Activated CD8-positive, alpha-beta memory T cell treated with anti-CD3 and anti-CD28 coated beads, Interleukin-2, amount 50 U/mL, for 24 hours (primary cell): ENCODE data around the gene KEAP1.
A peak's percentile ranks its signal among the peaks of the same experiment; 100 is the strongest.
"Not testable (repeated sequence)": the region's sequence is repeated elsewhere in the genome, so short reads cannot be mapped to it uniquely, and the experiment has no call there.

Experiments
- DNase-seq: peaks from one replicate; pipeline ENCODE4 v3.0.0-alpha.2; 2020; ENCODE audit errors: extremely low read depth

Gene KEAP1

GRCh38 chr19:10497371-10497770, 5.8 kb downstream of the KEAP1 start:
- DNase-seq, result no peak

GRCh38 chr19:10491472-10492047, 11.6 kb downstream of the KEAP1 start:
- DNase-seq, result no peak

- DNase-seq, result no peak
These were observed 16.6 kb downstream of the KEAP1 start for GRCh38 chr19:10486551-10486950.

DNA sequence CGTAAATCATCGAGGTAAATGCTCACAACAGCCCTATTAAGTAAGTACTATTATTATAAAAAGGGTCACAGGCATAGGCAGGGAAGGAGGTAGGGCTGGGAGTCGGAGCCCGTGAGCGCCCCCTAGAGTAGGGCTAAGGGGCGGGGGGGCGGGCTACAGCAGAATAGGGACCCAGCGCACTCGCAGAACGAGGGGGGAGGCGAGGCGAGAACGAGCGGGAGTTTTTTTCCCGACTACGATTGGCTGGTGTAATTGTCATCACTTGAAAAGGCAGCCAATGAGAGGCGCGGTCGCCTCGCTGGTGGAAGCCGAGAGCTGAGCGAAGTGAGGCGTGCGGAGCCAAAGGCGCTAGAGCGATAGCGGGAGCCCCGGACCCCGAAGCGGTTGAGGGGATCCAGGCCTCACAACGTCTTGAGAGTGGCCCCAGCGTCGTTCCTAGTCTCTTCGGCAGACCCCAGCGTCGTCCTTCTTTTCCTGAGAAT, 24.2 kb downstream of the KEAP1 start:
- peak; percentile 72 for DNase-seq

GRCh38 chr19:10478476-10478875, 24.7 kb downstream of the KEAP1 start:
- DNase-seq, result no peak

DNA sequence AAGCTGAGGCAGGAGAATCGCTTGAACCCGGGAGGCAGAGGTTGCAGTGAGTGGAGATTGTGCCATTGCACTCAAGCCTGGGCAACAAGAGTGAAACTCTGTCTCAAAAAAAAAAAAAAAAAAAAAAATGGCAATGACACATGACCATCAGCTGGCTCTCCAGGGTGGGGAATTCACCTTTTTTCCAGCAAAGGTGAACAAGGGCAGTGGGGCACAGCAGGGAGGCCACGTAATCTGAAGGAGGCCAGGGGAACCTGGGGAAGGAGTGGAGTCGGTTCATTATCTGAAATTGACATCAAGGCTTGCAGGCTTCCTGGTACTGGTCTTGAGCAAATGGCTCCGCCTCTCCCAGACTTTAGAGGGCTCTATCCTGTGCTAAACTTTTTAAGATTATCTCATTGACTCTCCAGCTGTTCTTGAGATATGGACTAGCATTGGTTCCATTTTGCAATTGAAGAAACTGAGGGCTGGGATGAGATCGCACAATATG, 28.1 kb downstream of the KEAP1 start:
- no peak for DNase-seq

GRCh38 chr19:10473192-10473591, 30.0 kb downstream of the KEAP1 start:
- DNase-seq, result no peak

DNA sequence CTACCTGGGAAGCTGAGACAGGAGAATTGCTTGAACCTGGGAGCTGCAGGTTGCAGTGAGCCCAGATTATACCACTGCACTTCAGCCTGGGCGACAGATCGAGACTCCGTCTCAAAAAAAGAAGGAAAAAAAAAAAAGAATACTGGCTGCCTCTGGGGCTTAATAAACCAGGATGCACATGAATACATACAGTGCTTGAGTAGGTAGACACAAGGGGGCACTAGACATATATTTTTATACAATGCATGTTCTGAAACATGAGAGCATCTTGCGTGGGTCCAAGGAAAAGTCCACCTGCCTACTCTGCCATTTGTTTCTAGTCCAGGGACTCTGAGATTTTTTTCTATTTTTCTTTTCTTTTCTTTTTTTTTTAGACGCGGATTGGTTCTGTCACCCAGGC, 31.2 kb downstream of the KEAP1 start:
- no peak for DNase-seq

- DNase-seq, result no peak
These were observed 35.0 kb downstream of the KEAP1 start for GRCh38 chr19:10468133-10468532.

DNA sequence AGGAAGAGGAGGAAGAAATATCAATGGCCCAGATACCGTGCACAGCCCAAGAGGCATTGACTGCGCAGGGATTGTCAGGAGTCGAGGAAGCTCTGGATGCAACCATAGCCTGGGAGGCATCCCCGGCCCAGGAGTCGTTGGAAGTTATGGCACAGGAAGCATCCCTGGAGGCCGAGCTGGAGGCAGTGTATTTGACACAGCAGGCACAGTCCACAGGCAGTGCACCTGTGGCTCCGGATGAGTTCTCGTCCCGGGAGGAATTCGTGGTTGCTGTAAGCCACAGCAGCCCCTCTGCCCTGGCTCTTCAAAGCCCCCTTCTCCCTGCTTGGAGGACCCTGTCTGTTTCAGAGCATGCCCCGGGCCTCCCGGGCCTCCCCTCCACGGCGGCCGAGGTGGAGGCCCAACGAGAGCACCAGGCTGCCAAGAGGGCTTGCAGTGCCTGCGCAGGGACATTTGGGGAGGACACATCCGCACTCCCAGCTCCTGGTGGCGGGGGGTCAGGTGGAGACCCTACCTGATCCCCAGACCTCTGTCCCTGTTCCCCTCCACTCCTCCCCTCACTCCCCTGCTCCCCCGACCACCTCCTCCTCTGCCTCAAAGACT, 36.0 kb downstream of the KEAP1 start:
- no peak for DNase-seq

- no peak for DNase-seq
These were observed 38.7 kb downstream of the KEAP1 start for GRCh38 chr19:10464456-10464855.

DNA sequence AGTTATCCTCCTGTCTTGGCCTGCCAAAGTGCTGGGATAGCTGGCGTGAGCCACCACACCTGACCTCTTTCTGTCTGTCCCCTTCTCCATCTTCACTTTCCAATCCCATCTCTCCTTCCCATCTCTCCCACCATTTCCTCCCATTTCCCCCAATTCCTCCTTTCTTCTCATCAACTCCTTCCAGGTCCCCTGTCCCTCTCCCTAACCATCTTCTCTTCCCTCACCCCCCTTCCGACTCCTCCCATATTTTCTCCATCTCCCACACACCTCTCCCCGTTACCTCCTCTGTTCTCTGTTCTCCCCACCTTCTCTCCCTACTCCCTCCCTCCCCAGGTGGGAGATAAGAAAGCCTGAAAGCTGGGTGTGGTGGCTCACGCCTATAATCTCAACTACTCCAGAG, 40.6 kb downstream of the KEAP1 start:
- no peak for DNase-seq

GRCh38 chr19:10462042-10462441, 41.1 kb downstream of the KEAP1 start:
- DNase-seq, result not testable (repeated sequence)

DNA sequence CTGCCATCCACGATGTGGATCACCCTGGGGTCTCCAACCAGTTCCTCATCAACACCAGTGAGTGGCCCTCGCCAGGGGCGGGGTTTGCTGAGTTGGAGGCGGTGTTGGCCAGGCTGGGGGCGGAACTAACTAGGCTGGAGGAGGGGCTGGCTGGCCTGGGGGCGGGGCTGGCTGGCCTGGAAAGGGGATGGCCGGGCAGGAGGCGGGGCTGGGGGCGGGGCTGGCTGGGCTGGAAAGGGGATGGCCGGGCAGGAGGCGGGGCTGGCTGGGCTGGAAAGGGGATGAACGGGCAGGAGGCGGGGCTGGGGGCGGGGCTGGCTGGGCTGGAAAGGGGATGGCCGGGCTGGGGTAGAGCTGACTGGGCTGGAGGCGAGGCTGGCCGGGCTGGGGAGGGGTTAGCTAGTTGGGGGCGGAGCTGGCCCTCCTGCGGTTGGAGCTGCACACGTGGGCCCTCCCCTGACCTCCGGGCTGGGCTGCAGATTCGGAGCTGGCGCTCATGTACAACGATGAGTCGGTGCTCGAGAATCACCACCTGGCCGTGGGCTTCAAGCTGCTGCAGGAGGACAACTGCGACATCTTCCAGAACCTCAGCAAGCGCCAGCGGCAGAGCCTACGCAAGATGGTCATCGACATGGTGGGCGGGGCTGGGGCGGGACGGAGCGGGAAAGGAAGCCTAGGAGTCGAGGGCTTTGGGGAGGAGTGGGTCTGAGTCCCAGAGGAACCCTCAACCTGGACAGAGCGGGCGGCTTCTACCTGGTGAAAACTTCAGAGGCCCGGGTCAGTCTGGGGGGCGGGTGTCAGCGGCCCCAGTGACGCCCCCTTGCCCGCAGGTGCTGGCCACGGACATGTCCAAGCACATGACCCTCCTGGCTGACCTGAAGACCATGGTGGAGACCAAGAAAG, 41.9 kb downstream of the KEAP1 start:
- peak; percentile 51 for DNase-seq

DNA sequence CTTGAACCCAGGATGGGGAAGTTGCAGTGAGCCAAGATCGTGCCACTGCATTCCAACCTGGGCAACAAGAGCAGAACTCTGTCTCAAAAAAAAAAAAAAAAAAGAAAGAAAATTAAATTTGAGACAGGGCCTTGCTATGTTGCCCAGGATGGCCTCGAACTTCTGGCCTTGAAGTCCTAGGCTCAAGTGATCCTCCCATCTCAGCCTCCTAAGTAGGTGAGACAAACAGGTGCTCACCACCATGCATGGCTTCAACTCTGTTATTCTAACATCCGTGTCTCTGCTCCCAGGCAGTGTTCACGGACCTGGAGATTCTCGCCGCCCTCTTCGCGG, 42.5 kb downstream of the KEAP1 start:
- DNase-seq, result no peak

- DNase-seq, result not testable (repeated sequence)
These were observed 44.4 kb downstream of the KEAP1 start for GRCh38 chr19:10458733-10459132.

- no peak for DNase-seq
These were observed 48.9 kb downstream of the KEAP1 start for GRCh38 chr19:10454267-10454666.

DNA sequence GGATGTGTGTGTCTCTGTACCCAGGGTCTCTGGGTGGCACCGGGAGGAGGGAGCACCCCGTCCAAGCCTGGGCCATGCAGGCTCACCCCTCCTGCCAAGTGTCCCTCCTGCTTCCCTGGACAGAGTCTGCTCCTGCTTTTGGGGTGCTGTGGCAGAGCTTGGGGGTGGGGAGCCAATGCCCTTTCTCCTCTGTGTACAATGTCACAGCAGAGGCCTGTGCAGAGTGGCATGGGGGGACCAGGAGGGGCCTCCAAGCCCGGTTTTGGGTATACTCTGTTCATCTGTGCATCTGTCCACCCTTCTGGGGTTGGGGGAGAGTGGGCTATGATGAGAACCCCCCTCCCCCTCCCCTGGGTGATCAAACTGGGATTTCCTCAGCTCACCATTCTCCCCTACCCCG, 49.3 kb downstream of the KEAP1 start:
- no peak for DNase-seq

- DNase-seq, result no peak
These were observed 50.2 kb downstream of the KEAP1 start for GRCh38 chr19:10452726-10453618.

GRCh38 chr19:10450853-10451609, 52.1 kb downstream of the KEAP1 start:
- DNase-seq, result no peak
